ENCODE data around the gene YY1AP1.
"Not testable (repeated sequence)": the region's sequence is repeated elsewhere in the genome, so short reads cannot be mapped to it uniquely, and the experiment has no call there.

GRCh38 chr1:155712636-155713035, 24.1 kb upstream of the YY1AP1 start:
- not testable (repeated sequence) for TF ChIP-seq CTCF (IDR thresholded peaks at IDR 0.05; ENCODE audit: low read depth, low read length, missing input control); SP1 (IDR thresholded peaks at IDR 0.05); JUND (IDR thresholded peaks at IDR 0.05); ZBTB33 (IDR thresholded peaks at IDR 0.05); YY1 (IDR thresholded peaks at IDR 0.05); REST (IDR thresholded peaks at IDR 0.05); EGR1 (IDR thresholded peaks at IDR 0.05; ENCODE audit: low read depth in 2 of 2); TAF1 (conservative IDR thresholded peaks at IDR 0.05); HNF4A (conservative IDR thresholded peaks at IDR 0.05); FOXA1 (IDR thresholded peaks at IDR 0.05); MAX (IDR thresholded peaks at IDR 0.05); GABPA (IDR thresholded peaks at IDR 0.05 in 1 of 2, conservative IDR thresholded peaks at IDR 0.05 in 1 of 2); ATF3 (IDR thresholded peaks at IDR 0.05)
- TF ChIP-seq RAD21 (IDR thresholded peaks at IDR 0.05) = peak; percentile 32 to 60

Data from liver (tissue), 3 donors.